Right ventricle myocardium superior (tissue), 1 donor: ENCODE data around the gene ITGA4. TPM values are rescaled to one million over a fixed set of nuclear protein-coding genes. Genes with fewer than 3 reads are reported as not detected.

Experiments
- ATAC-seq: fragments of 200-7000 bp; cut with Tn5 transposase; one replicate; pipeline ENCODE4 v1.9.1; 2020; ENCODE audit warnings: mild to moderate bottlenecking; ENCODE audit not compliant: poor library complexity
- DNase-seq: peaks from one replicate; pipeline ENCODE4 v3.0.0-alpha.2; 2020
- intact Hi-C: fragments of 100-400 bp; cut with DNase I; formaldehyde crosslinking; loops from one replicate; pipeline ENCODE4 v1.11.2; 2022
- total RNA-seq: library from RNA; stranded (reverse); fragmentation: NEBNext Ultra II Directional; extraction: Animal tissue kit (Norgen Biotek cat#: 25700); gene quantifications from one replicate; pipeline ENCODE4 v1.2.1, GENCODE V29; 2021
- donor health status: DM: no; HTN: yes; CAD: no; lungs with severe emphysema.

ITGA4 gene
- total RNA-seq, 1 donor from 2014 or later: 0.89 TPM

- ATAC-seq (peak; percentile 80), DNase-seq (peak; percentile 64)
- intact Hi-C loops: no loop called here
These were observed 496 bp upstream of the ITGA4 start for GRCh38 chr2:181456660-181457120.

- peak; percentile 29 for ATAC-seq
- DNase-seq: peak; percentile 53
- intact Hi-C loops: no loop called here
These were observed 697 bp downstream of the ITGA4 start for GRCh38 chr2:181457741-181458425.

GRCh38 chr2:181458871-181459270, 1.7 kb downstream of the ITGA4 start:
- DNase-seq (no peak), ATAC-seq (no peak)
- intact Hi-C loops: no loop called here

- intact Hi-C loops: no loop called here
- no peak for DNase-seq
These were observed 2.4 kb downstream of the ITGA4 start for GRCh38 chr2:181459621-181460021.

GRCh38 chr2:181461056-181461997, 4.1 kb downstream of the ITGA4 start:
- intact Hi-C loops: no loop called here
- ATAC-seq: no peak
- no peak for DNase-seq

More at GRCh38 chr2:181459621-181460021, 2.4 kb downstream of the ITGA4 start:
- ATAC-seq: no peak

GRCh38 chr2:181462033-181462432, 4.8 kb downstream of the ITGA4 start:
- DNase-seq (no peak), ATAC-seq (no peak)
- intact Hi-C loops: no loop called here

- DNase-seq (no peak), ATAC-seq (no peak)
- intact Hi-C loops: no loop called here
These were observed 6.4 kb downstream of the ITGA4 start for GRCh38 chr2:181463588-181463987.

- no peak for ATAC-seq
- DNase-seq: no peak
- intact Hi-C loops: loop anchor here (5.0 kb wide), 1 partner anchor 363 kb away; no protein-coding TSS in a partner anchor
These were observed 7.8 kb downstream of the ITGA4 start for GRCh38 chr2:181464966-181465365.

GRCh38 chr2:181465676-181466375, 8.6 kb downstream of the ITGA4 start:
- intact Hi-C loops: loop anchor here (5.0 kb wide), 1 partner anchor 364 kb away; no protein-coding TSS in a partner anchor
- ATAC-seq (no peak), DNase-seq (no peak)

GRCh38 chr2:181466661-181467576, 9.7 kb downstream of the ITGA4 start:
- intact Hi-C loops: loop anchor here (5.0 kb wide), 1 partner anchor 365 kb away; no protein-coding TSS in a partner anchor
- peak; percentile 79 for DNase-seq
- ATAC-seq: peak; percentile 53

- ATAC-seq (peak; percentile 57), DNase-seq (no peak)
- intact Hi-C loops: loop anchor here (5.0 kb wide), 1 partner anchor 366 kb away; no protein-coding TSS in a partner anchor
These were observed 11.0 kb downstream of the ITGA4 start for GRCh38 chr2:181467966-181468707.

- intact Hi-C loops: loop anchor here (5.0 kb wide), 1 partner anchor 367 kb away; no protein-coding TSS in a partner anchor
- ATAC-seq (no peak), DNase-seq (no peak)
These were observed 11.6 kb downstream of the ITGA4 start for GRCh38 chr2:181468811-181469210.

GRCh38 chr2:181471226-181471625, 14.0 kb downstream of the ITGA4 start:
- DNase-seq: no peak
- intact Hi-C loops: no loop called here
- no peak for ATAC-seq

- no peak for DNase-seq
- peak; percentile 58 for ATAC-seq
- intact Hi-C loops: no loop called here
These were observed 14.6 kb downstream of the ITGA4 start for GRCh38 chr2:181471783-181472182.

- intact Hi-C loops: no loop called here
- ATAC-seq (no peak), DNase-seq (no peak)
These were observed 15.8 kb downstream of the ITGA4 start for GRCh38 chr2:181472990-181473389.

GRCh38 chr2:181474222-181474881, 17.2 kb downstream of the ITGA4 start:
- ATAC-seq (no peak), DNase-seq (no peak)
- intact Hi-C loops: no loop called here

GRCh38 chr2:181483211-181483610, 26.0 kb downstream of the ITGA4 start:
- ATAC-seq (no peak), DNase-seq (no peak)
- intact Hi-C loops: no loop called here
